Measurements from ENCODE around the gene AQR. TPM values are rescaled to one million over a fixed set of nuclear protein-coding genes. Genes with fewer than 3 reads are reported as not detected.

The AQR gene
- total RNA-seq, 4 donors from 2014 or later, result 6.3 to 13.1 (median 10.3) TPM

GRCh38 chr15:34853001-34853758 is 116.4 kb downstream of the AQR start:
- Histone ChIP-seq H3K36me3 (peaks cover 0 to 18% of the 10 kb centered on the region in 2 donors), H3K27me3 (no peaks in the 10 kb centered on the region), H3K4me1 (peaks cover 0 to 5% of the 10 kb centered on the region in 2 donors), H3K4me3 (no peak overlapping the region), H3K27ac (no peak overlapping the region), H3K9me3 (no peaks in the 10 kb centered on the region)
- intact Hi-C loops (cut with DNase I; ENCODE audit: low total_unique reads) (no loop called here), in situ Hi-C loops (cut with MboI; ENCODE audit: low sequenced_read_pairs in 4 of 4) (loop anchor here in 1 of 4 donors (25.0 kb wide), 1 partner anchor 109 kb away; the partner anchor contains the start of gene AQR)
- ATAC-seq (no peak), DNase-seq (no peak)
- TF ChIP-seq POLR2A (IDR thresholded peaks at IDR 0.05) (no peak), CTCF (IDR thresholded peaks at IDR 0.05 in 4 of 5, conservative IDR thresholded peaks at IDR 0.05 in 1 of 5) (no peak)

GRCh38 chr15:34851751-34852150 is 117.8 kb downstream of the AQR start:
- Histone ChIP-seq H3K9me3 (no peaks in the 10 kb centered on the region), H3K36me3 (peaks cover 0 to 10% of the 10 kb centered on the region in 2 donors), H3K4me3 (no peak overlapping the region), H3K4me1 (peaks cover 0 to 5% of the 10 kb centered on the region in 2 donors), H3K27me3 (no peaks in the 10 kb centered on the region), H3K27ac (no peak overlapping the region)
- DNase-seq, result no peak
- in situ Hi-C loops (cut with MboI; ENCODE audit: low sequenced_read_pairs in 4 of 4) (loop anchor here in 1 of 4 donors (25.0 kb wide), 1 partner anchor 111 kb away; the partner anchor contains the start of gene AQR), intact Hi-C loops (cut with DNase I; ENCODE audit: low total_unique reads) (no loop called here)
- TF ChIP-seq CTCF (IDR thresholded peaks at IDR 0.05 in 4 of 5, conservative IDR thresholded peaks at IDR 0.05 in 1 of 5) (no peak), POLR2A (IDR thresholded peaks at IDR 0.05) (no peak)
- ATAC-seq, result no peak

GRCh38 chr15:34851007-34851406 is 118.5 kb downstream of the AQR start:
- no peak overlapping the region for H3K4me3 ChIP-seq
- H3K27me3 ChIP-seq, result no peaks in the 10 kb centered on the region
- in situ Hi-C loops (cut with MboI; ENCODE audit: low sequenced_read_pairs in 4 of 4) (loop anchor here in 1 of 4 donors (25.0 kb wide), 1 partner anchor 111 kb away; the partner anchor contains the start of gene AQR), intact Hi-C loops (cut with DNase I; ENCODE audit: low total_unique reads) (no loop called here)
- TF ChIP-seq CTCF (IDR thresholded peaks at IDR 0.05 in 4 of 5, conservative IDR thresholded peaks at IDR 0.05 in 1 of 5) (no peak), POLR2A (IDR thresholded peaks at IDR 0.05) (no peak)
- DNase-seq (no peak), ATAC-seq (no peak)
- H3K9me3 ChIP-seq, result no peaks in the 10 kb centered on the region
- peaks cover 0 to 5% of the 10 kb centered on the region in 2 donors for H3K4me1 ChIP-seq
- peaks cover 0 to 2% of the 10 kb centered on the region in 2 donors for H3K36me3 ChIP-seq
- H3K27ac ChIP-seq, result no peak overlapping the region

- H3K36me3 ChIP-seq, result no peaks in the 10 kb centered on the region
- no peaks in the 10 kb centered on the region for H3K27me3 ChIP-seq
- TF ChIP-seq CTCF (IDR thresholded peaks at IDR 0.05 in 4 of 5, conservative IDR thresholded peaks at IDR 0.05 in 1 of 5) (no peak), POLR2A (IDR thresholded peaks at IDR 0.05) (no peak)
- no peaks in the 10 kb centered on the region for H3K4me1 ChIP-seq
- H3K4me3 ChIP-seq, result no peak overlapping the region
- intact Hi-C loops (cut with DNase I; ENCODE audit: low total_unique reads) (no loop called here), in situ Hi-C loops (cut with MboI; ENCODE audit: low sequenced_read_pairs in 4 of 4) (loop anchor here in 1 of 4 donors (25.0 kb wide), 1 partner anchor 112 kb away; the partner anchor contains the start of gene AQR)
- ATAC-seq, result no peak
- H3K9me3 ChIP-seq, result no peaks in the 10 kb centered on the region
- no peak overlapping the region for H3K27ac ChIP-seq
- no peak for DNase-seq
These were observed 119.4 kb downstream of the AQR start for GRCh38 chr15:34850121-34850520.
